HG02943 (cell line): ENCODE results near the gene MAPKBP1.
"Not testable (repeated sequence)": the region's sequence is repeated elsewhere in the genome, so short reads cannot be mapped to it uniquely, and the experiment has no call there.

ENCODE experiments used
- ATAC-seq: cut with Tn5 transposase; IDR thresholded peaks from one replicate; pipeline ENCODE4 v1.9.1; 2021; ENCODE audit warnings: mild to moderate bottlenecking, low read depth, moderate library complexity; ENCODE audit not compliant: unreplicated experiment

The MAPKBP1 gene, protein sequence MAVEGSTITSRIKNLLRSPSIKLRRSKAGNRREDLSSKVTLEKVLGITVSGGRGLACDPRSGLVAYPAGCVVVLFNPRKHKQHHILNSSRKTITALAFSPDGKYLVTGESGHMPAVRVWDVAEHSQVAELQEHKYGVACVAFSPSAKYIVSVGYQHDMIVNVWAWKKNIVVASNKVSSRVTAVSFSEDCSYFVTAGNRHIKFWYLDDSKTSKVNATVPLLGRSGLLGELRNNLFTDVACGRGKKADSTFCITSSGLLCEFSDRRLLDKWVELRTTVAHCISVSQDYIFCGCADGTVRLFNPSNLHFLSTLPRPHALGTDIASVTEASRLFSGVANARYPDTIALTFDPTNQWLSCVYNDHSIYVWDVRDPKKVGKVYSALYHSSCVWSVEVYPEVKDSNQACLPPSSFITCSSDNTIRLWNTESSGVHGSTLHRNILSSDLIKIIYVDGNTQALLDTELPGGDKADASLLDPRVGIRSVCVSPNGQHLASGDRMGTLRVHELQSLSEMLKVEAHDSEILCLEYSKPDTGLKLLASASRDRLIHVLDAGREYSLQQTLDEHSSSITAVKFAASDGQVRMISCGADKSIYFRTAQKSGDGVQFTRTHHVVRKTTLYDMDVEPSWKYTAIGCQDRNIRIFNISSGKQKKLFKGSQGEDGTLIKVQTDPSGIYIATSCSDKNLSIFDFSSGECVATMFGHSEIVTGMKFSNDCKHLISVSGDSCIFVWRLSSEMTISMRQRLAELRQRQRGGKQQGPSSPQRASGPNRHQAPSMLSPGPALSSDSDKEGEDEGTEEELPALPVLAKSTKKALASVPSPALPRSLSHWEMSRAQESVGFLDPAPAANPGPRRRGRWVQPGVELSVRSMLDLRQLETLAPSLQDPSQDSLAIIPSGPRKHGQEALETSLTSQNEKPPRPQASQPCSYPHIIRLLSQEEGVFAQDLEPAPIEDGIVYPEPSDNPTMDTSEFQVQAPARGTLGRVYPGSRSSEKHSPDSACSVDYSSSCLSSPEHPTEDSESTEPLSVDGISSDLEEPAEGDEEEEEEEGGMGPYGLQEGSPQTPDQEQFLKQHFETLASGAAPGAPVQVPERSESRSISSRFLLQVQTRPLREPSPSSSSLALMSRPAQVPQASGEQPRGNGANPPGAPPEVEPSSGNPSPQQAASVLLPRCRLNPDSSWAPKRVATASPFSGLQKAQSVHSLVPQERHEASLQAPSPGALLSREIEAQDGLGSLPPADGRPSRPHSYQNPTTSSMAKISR (N-terminal part only)

GRCh38 chr15:41774062-41774881, at the start of gene MAPKBP1:
TSS of gene MAPKBP1 (plus strand) at chr15:41774484. CDS start at chr15:41775276, 792 bp downstream.
- ATAC-seq: peak; percentile 75

GRCh38 chr15:41727143-41727542, 47.1 kb upstream of the MAPKBP1 start:
- ATAC-seq: no peak

DNA sequence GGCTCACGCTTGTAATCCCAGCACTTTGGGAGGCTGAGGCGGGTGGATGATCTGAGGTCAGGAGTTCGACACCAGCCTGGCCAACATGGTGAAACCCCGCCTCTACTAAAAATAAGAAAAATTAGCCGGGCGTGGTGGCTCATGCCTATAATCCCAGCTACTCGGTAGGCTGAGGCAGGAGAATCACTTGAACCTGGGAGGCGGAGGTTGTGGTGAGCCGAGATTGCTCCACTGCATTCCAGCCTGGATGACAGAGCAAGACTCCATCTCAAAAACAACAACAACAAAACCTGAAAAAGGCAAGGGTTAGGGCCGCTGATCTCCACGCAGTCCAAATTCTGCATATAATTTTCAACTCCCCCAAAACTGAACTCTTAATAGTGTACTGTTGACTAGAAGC, 46.2 kb upstream of the MAPKBP1 start:
- ATAC-seq: not testable (repeated sequence)

DNA sequence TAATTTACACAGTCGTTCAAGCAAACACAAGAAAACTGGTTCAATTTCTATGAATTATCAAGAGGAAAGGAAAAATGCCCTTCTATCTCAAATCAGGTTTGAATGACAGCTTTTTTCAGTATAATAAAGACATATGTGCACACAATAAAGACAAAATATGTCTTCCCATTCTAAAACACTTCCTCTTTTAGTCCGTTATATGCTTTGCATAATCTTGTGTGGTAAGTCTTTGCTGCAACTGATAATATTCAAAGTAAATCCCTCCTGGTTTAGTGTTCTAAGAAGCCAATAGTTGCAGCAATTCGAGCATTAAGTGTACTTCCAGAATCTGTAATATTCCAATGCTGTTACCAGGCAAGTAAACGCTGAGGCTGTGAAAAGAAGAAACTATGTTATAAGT, 43.7 kb upstream of the MAPKBP1 start:
- no peak for ATAC-seq

DNA sequence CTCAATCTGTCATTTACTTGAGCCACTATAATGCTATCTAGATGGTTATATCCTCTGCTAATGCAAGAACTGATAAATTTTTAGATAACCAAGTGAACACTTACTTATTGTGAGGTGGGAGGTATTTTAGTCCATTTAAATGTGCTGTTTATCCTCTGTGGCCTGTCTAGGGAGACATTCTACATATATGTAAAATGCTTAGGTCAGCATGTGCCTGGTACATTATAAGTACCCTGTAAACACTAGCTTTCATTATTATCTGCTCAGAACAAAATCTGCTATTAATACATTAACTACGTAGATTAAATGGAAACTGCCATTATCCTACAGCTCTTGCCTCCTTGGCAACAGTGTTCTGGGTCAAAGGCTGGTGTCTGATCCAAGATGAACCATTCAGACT, 41.8 kb upstream of the MAPKBP1 start:
- no peak for ATAC-seq

DNA sequence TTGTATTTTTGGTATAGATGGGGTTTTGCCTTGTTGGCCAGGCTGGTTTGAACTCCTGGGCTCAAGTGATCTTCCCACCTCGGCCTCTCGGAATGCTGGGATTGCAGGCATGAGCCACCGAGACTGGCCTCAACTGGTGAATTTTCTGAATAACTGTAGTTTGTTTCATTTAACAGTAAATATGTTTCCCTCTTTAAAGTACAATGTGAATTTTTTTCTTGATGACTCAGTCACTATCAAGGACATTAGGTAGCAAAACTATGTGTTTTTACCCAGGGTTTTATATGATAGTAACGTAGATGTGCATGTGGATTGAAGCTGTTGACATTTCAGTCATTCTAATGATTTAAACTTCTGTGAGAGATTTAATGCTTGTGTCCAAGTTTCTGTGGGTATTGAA, 40.2 kb upstream of the MAPKBP1 start:
- ATAC-seq: no peak

DNA sequence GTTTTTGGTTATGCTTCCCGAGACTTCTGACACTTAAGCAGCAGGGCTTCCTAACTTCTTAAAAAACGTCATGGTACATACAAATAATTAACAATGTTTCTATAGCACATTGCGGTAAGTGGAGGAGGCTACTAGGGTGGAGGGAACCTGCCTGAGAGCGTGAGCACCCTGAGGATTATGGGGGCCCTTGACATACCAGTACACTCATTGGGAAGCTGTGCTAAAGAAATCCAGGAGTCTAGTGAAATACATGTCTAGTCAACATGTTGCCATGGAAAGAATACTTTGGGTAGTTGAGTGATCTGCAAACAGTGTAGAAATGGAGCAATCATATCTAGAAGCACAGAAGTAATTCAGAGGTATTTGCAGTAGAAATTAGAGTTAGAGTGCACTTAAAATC, 39.2 kb upstream of the MAPKBP1 start:
- no peak for ATAC-seq

GRCh38 chr15:41735492-41735891, 38.8 kb upstream of the MAPKBP1 start:
- ATAC-seq: not testable (repeated sequence)

DNA sequence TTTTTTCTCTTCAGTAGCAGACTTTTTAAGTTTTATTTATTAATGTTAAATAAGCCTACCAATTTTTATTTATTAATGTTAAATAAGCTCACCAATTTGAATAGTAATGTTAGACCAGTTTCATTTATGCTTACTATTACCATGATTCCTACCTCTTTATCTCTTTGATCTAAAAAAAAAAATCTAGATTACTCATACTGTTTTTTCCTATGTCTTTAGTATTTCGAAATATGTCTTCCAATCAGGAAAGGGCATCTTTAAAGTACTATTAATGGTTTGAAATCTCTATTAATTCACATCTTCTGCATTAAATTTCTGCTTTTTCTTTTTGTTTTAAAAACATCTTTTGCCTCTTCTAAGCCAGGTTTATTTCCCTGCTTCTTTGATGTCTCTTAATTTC, 27.5 kb upstream of the MAPKBP1 start:
- no peak for ATAC-seq

DNA sequence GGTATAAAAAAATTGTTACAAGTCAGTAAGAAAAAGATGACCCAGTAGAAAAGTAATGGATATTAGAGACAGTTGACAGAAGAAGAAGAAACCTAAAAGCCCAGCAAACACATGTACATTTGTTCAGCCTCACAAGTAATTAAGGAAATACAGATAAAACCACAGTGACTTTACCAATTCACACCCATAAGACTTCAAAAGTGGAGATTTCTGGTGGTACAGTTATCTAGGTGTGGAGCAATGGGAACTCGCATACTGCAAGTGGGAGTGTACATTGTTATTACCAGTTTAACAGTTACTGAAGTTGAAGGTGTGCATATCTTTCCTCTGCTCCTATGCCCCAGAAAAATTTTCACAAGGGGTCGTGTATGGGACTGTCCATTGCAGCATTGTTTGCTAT, 18.1 kb upstream of the MAPKBP1 start:
- ATAC-seq: no peak

DNA sequence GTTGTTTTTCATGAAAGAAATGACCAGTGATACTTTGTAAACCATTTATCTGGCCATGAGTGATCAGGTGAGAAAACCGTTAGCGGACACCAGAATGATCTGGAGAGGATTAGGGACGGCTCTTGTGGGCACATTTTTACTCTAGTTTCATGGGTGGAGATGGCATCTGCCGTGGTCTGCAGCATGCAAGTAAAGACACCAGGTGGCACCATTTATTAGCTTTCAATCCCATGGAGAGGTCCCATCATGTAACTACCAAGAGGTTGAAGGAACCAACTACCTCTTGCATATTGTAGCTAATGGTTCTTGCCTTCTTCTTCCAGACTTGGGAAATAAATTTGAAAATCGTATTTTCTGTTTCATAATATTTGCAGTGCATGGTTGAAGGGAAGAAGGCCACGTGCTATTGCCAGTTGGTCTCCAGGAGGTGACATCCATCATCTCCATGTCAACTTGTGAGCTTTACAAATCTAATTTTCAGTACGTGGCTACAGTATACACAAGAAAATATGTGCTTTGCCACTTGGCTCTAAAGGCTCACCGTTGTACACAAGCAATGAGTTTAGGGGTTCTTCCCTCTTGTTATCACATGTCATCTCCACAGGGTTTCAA, 1.5 kb upstream of the MAPKBP1 start:
- no peak for ATAC-seq

- ATAC-seq: no peak
Measured at GRCh38 chr15:41773332-41773728, 954 bp upstream of the MAPKBP1 start.

GRCh38 chr15:41773729-41774061, 589 bp upstream of the MAPKBP1 start:
- peak; percentile 2 for ATAC-seq

DNA sequence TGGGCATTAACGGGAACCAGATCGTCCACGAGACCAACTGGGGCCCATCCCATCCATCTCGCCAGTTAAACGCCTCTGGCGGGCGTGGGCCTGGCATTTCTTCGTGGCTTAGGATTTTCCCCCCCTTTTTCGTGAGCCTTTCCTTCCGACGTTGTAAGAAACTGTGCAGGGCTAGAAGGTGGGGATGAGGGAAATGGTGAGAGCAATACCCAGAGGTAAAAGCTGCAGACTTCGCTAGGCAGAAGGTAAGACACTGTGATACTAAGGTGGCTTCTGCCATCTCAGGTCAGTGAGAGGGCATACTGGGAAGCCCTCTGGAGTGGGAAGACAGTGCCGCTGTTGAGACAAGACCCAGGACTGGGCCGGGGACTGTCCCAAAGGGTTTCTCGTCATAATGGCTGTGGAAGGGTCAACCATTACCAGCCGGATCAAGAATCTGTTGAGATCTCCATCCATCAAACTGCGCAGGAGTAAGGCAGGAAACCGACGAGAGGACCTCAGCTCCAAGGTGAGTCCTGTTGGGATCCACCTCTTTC, 666 bp downstream of the MAPKBP1 start:
- no peak for ATAC-seq

GRCh38 chr15:41775651-41776050, 1.4 kb downstream of the MAPKBP1 start:
- ATAC-seq: no peak

DNA sequence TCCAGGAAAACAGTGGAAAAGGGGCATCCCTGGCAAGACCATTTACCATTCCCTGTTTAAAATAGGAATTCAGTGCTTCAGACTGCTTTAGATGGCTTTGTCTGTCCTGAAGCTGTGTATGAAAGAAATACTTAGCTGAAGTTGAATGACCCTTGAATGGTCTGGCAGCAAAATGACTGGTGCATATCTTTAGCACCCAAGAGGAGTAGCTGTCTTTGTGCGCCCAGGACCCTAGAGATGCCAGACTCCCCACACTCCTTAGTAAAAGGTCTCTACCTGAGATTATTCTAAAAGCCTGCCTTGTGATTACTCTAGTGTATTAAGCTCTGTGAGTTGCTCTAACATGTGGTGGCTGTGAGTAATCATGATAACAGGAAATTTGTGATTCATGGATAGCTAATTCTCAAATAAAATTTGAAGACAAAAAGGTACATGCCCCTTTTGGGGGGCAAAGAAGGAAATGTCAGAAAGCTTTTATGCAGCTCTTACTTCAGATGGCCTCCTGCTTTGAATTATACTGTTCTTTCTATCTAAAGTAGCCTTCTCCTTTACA, 3.2 kb downstream of the MAPKBP1 start:
- no peak for ATAC-seq

- no peak for ATAC-seq
Measured at GRCh38 chr15:41778521-41778920, 4.2 kb downstream of the MAPKBP1 start.

DNA sequence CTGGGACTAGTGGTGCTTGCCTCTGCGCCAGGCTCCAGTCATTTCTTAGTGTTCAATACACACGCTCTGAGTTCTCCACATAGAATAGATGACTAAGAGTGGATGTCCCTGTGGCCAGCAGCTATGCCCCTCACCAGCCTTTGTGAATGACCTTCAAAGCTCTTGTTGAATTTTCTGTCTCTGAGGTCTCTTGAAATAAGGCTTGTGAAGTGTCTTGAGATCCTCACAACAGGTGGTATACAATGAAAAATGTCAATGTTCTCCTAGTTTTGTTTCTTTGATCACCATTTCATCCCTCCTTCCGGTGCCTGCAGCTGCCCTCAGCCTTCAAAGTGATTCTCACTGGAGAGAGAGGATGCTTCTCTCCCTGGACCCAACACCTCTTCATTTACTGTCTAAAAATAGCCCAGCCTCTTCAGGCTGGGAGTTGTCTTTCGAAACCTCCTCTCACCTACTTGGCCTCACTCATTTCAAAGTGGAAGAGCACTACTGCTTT, 5.4 kb downstream of the MAPKBP1 start:
- ATAC-seq: no peak

GRCh38 chr15:41780266-41780665, 6.0 kb downstream of the MAPKBP1 start:
- no peak for ATAC-seq
